Hypothalamus (tissue), 51 donors: ENCODE measurements around the gene NDUFA8.

Source experiments
- DNase-seq, 51 donors: peaks; one replicate each; lab custom pipeline; 2025; lab: John Stamatoyannopoulos, UW

The NDUFA8 gene

GRCh38 chr9:122186301-122186700, 26.7 kb upstream of the NDUFA8 start:
- no peak for DNase-seq

GRCh38 chr9:122184551-122184950, 25.0 kb upstream of the NDUFA8 start:
- no peak for DNase-seq

- DNase-seq = no peak
These were observed 23.9 kb upstream of the NDUFA8 start for GRCh38 chr9:122183501-122183900.

- peak in 2 of 51 donors; percentile 10 to 52 for DNase-seq
These were observed 21.1 kb upstream of the NDUFA8 start for GRCh38 chr9:122180633-122181032.

GRCh38 chr9:122179690-122180074, 20.1 kb upstream of the NDUFA8 start:
- DNase-seq = no peak

- DNase-seq = no peak
These were observed 19.6 kb upstream of the NDUFA8 start for GRCh38 chr9:122179054-122179689.

- no peak for DNase-seq
These were observed 17.3 kb upstream of the NDUFA8 start for GRCh38 chr9:122176916-122177315.

GRCh38 chr9:122173670-122174069, 14.1 kb upstream of the NDUFA8 start:
- no peak for DNase-seq

GRCh38 chr9:122172131-122172530, 12.6 kb upstream of the NDUFA8 start:
- DNase-seq = no peak

- no peak for DNase-seq
These were observed 8.8 kb upstream of the NDUFA8 start for GRCh38 chr9:122168356-122168755.

- DNase-seq = no peak
These were observed 4.7 kb upstream of the NDUFA8 start for GRCh38 chr9:122164286-122164685.

- no peak for DNase-seq
These were observed 2.8 kb upstream of the NDUFA8 start for GRCh38 chr9:122162415-122162814.

GRCh38 chr9:122159925-122160246, 307 bp upstream of the NDUFA8 start:
- no peak for DNase-seq

GRCh38 chr9:122158202-122158601, 1.4 kb downstream of the NDUFA8 start:
- no peak for DNase-seq

- no peak for DNase-seq
These were observed 3.8 kb downstream of the NDUFA8 start for GRCh38 chr9:122155796-122156195.

GRCh38 chr9:122151267-122151828, 8.2 kb downstream of the NDUFA8 start:
- no peak for DNase-seq

- DNase-seq = no peak
These were observed 14.1 kb downstream of the NDUFA8 start for GRCh38 chr9:122145592-122145863.

GRCh38 chr9:122144836-122145591, 14.6 kb downstream of the NDUFA8 start:
- DNase-seq = no peak

GRCh38 chr9:122143876-122144405, 15.6 kb downstream of the NDUFA8 start:
- no peak for DNase-seq

- no peak for DNase-seq
These were observed 16.3 kb downstream of the NDUFA8 start for GRCh38 chr9:122143296-122143695.

GRCh38 chr9:122141671-122142070, 17.9 kb downstream of the NDUFA8 start:
- no peak for DNase-seq
